ENCODE data around the gene ZNF605.
"Not testable (repeated sequence)": the region's sequence is repeated elsewhere in the genome, so short reads cannot be mapped to it uniquely, and the experiment has no call there.

Gene ZNF605

GRCh38 chr12:132949936-132950837 is 5.9 kb downstream of the ZNF605 start:
- no peak for DNase-seq (ENCODE audit: low spot score)

- no peak for DNase-seq (ENCODE audit: low spot score)
Measured at GRCh38 chr12:132948146-132949066, 7.7 kb downstream of the ZNF605 start.

- no peak for DNase-seq (ENCODE audit: low spot score)
Measured at GRCh38 chr12:132946246-132946820, 9.8 kb downstream of the ZNF605 start.

- no peak for DNase-seq (ENCODE audit: low spot score)
Measured at GRCh38 chr12:132945806-132946205, 10.3 kb downstream of the ZNF605 start.

GRCh38 chr12:132942611-132943010 is 13.5 kb downstream of the ZNF605 start:
- no peak for DNase-seq (ENCODE audit: low spot score)

GRCh38 chr12:132941336-132941954 is 14.7 kb downstream of the ZNF605 start:
- DNase-seq (ENCODE audit: low spot score): no peak

- no peak for DNase-seq (ENCODE audit: low spot score)
Measured at GRCh38 chr12:132940071-132940719, 15.9 kb downstream of the ZNF605 start.

GRCh38 chr12:132938807-132939206 is 17.3 kb downstream of the ZNF605 start:
- not testable (repeated sequence) for DNase-seq (ENCODE audit: low spot score)

- DNase-seq (ENCODE audit: low spot score): no peak
Measured at GRCh38 chr12:132937476-132937875, 18.6 kb downstream of the ZNF605 start.

GRCh38 chr12:132936921-132937320 is 19.2 kb downstream of the ZNF605 start:
- not testable (repeated sequence) for DNase-seq (ENCODE audit: low spot score)

- no peak for DNase-seq (ENCODE audit: low spot score)
Measured at GRCh38 chr12:132936163-132936562, 19.9 kb downstream of the ZNF605 start.

GRCh38 chr12:132926415-132926833 is 29.7 kb downstream of the ZNF605 start:
- no peak for DNase-seq (ENCODE audit: low spot score)

GRCh38 chr12:132925597-132926414 is 30.3 kb downstream of the ZNF605 start:
- no peak for DNase-seq (ENCODE audit: low spot score)

GRCh38 chr12:132924356-132924755 is 31.8 kb downstream of the ZNF605 start:
- no peak for DNase-seq (ENCODE audit: low spot score)

GRCh38 chr12:132923356-132923909 is 32.7 kb downstream of the ZNF605 start:
- DNase-seq (ENCODE audit: low spot score): no peak

- DNase-seq (ENCODE audit: low spot score): no peak
Measured at GRCh38 chr12:132922676-132923075, 33.4 kb downstream of the ZNF605 start.

- DNase-seq (ENCODE audit: low spot score): no peak
Measured at GRCh38 chr12:132921685-132922084, 34.4 kb downstream of the ZNF605 start.

GRCh38 chr12:132918680-132919079 is 37.4 kb downstream of the ZNF605 start:
- no peak for DNase-seq (ENCODE audit: low spot score)

GRCh38 chr12:132909030-132909368 is 47.1 kb downstream of the ZNF605 start:
- no peak for DNase-seq (ENCODE audit: low spot score)
